Measurements from ENCODE around the gene C1orf216. TPM values are rescaled to one million over a fixed set of nuclear protein-coding genes. Genes with fewer than 3 reads are reported as not detected.
"Not testable (repeated sequence)": the region's sequence is repeated elsewhere in the genome, so short reads cannot be mapped to it uniquely, and the experiment has no call there.

C1orf216 gene
- total RNA-seq, 1 donor from 2014 or later = 25.3 TPM

GRCh38 chr1:35691080-35691479 lies 27.6 kb downstream of the C1orf216 start:
- Mint-ChIP-seq H3K27me3 (ENCODE audit: insufficient read depth) (peaks cover 27% of the 10 kb centered on the region), H3K4me3 (no peak overlapping the region), H3K9me3 (no peaks in the 10 kb centered on the region), H3K36me3 (ENCODE audit: low read depth) (no peaks in the 10 kb centered on the region), H3K27ac (no peak overlapping the region), H3K4me1 (ENCODE audit: low read depth) (no peaks in the 10 kb centered on the region)
- intact Hi-C loops (cut with micrococcal nuclease) = no loop called here
- DNase-seq (ENCODE audit: low spot score) = no peak

GRCh38 chr1:35690103-35690502 lies 28.6 kb downstream of the C1orf216 start:
- H3K9me3 Mint-ChIP-seq; DNase-seq (ENCODE audit: low spot score); H3K4me1 Mint-ChIP-seq (ENCODE audit: low read depth); H3K36me3 Mint-ChIP-seq (ENCODE audit: low read depth); H3K4me3 Mint-ChIP-seq; H3K27ac Mint-ChIP-seq; intact Hi-C loops (cut with micrococcal nuclease): not testable (repeated sequence)
- peaks cover 32% of the 10 kb centered on the region for H3K27me3 Mint-ChIP-seq (ENCODE audit: insufficient read depth)

- no peaks in the 10 kb centered on the region for H3K9me3 Mint-ChIP-seq
- DNase-seq (ENCODE audit: low spot score) = no peak
- no peaks in the 10 kb centered on the region for H3K36me3 Mint-ChIP-seq (ENCODE audit: low read depth)
- H3K4me1 Mint-ChIP-seq (ENCODE audit: low read depth) = no peaks in the 10 kb centered on the region
- no peak overlapping the region for H3K27ac Mint-ChIP-seq
- intact Hi-C loops (cut with micrococcal nuclease) = no loop called here
- no peak overlapping the region for H3K4me3 Mint-ChIP-seq
- peaks cover 33% of the 10 kb centered on the region for H3K27me3 Mint-ChIP-seq (ENCODE audit: insufficient read depth)
These were observed 30.5 kb downstream of the C1orf216 start for GRCh38 chr1:35688161-35688560.

- intact Hi-C loops (cut with micrococcal nuclease) = no loop called here
- Mint-ChIP-seq H3K27me3 (ENCODE audit: insufficient read depth) (peaks cover 18% of the 10 kb centered on the region), H3K36me3 (ENCODE audit: low read depth) (no peaks in the 10 kb centered on the region), H3K4me1 (ENCODE audit: low read depth) (no peaks in the 10 kb centered on the region), H3K9me3 (no peaks in the 10 kb centered on the region), H3K4me3 (no peak overlapping the region), H3K27ac (no peak overlapping the region)
- no peak for DNase-seq (ENCODE audit: low spot score)
These were observed 35.7 kb downstream of the C1orf216 start for GRCh38 chr1:35683012-35683411.

GRCh38 chr1:35680271-35680670 lies 38.4 kb downstream of the C1orf216 start:
- DNase-seq (ENCODE audit: low spot score) = no peak
- no peak overlapping the region for H3K4me3 Mint-ChIP-seq
- no peak overlapping the region for H3K27ac Mint-ChIP-seq
- H3K9me3 Mint-ChIP-seq = no peaks in the 10 kb centered on the region
- peaks cover 7% of the 10 kb centered on the region for H3K27me3 Mint-ChIP-seq (ENCODE audit: insufficient read depth)
- no peaks in the 10 kb centered on the region for H3K4me1 Mint-ChIP-seq (ENCODE audit: low read depth)
- intact Hi-C loops (cut with micrococcal nuclease) = no loop called here
- H3K36me3 Mint-ChIP-seq (ENCODE audit: low read depth) = no peaks in the 10 kb centered on the region

- H3K9me3 Mint-ChIP-seq = no peaks in the 10 kb centered on the region
- no peaks in the 10 kb centered on the region for H3K4me1 Mint-ChIP-seq (ENCODE audit: low read depth)
- no peak for DNase-seq (ENCODE audit: low spot score)
- H3K4me3 Mint-ChIP-seq = no peak overlapping the region
- H3K36me3 Mint-ChIP-seq (ENCODE audit: low read depth) = no peaks in the 10 kb centered on the region
- intact Hi-C loops (cut with micrococcal nuclease) = no loop called here
- H3K27me3 Mint-ChIP-seq (ENCODE audit: insufficient read depth) = peaks cover 13% of the 10 kb centered on the region
- H3K27ac Mint-ChIP-seq = no peak overlapping the region
These were observed 42.9 kb downstream of the C1orf216 start for GRCh38 chr1:35675773-35676172.

- Mint-ChIP-seq H3K4me3 (no peak overlapping the region), H3K27me3 (ENCODE audit: insufficient read depth) (peaks cover 16% of the 10 kb centered on the region), H3K27ac (no peak overlapping the region), H3K36me3 (ENCODE audit: low read depth) (no peaks in the 10 kb centered on the region), H3K9me3 (no peaks in the 10 kb centered on the region), H3K4me1 (ENCODE audit: low read depth) (no peaks in the 10 kb centered on the region)
- intact Hi-C loops (cut with micrococcal nuclease) = no loop called here
- DNase-seq (ENCODE audit: low spot score) = no peak
These were observed 44.6 kb downstream of the C1orf216 start for GRCh38 chr1:35674111-35674510.

- Mint-ChIP-seq H3K4me3 (no peak overlapping the region), H3K4me1 (ENCODE audit: low read depth) (no peaks in the 10 kb centered on the region), H3K9me3 (no peaks in the 10 kb centered on the region), H3K36me3 (ENCODE audit: low read depth) (no peaks in the 10 kb centered on the region), H3K27me3 (ENCODE audit: insufficient read depth) (peaks cover 20% of the 10 kb centered on the region), H3K27ac (no peak overlapping the region)
- no peak for DNase-seq (ENCODE audit: low spot score)
- intact Hi-C loops (cut with micrococcal nuclease) = no loop called here
These were observed 46.6 kb downstream of the C1orf216 start for GRCh38 chr1:35672116-35672515.

- H3K4me1 Mint-ChIP-seq (ENCODE audit: low read depth) = no peaks in the 10 kb centered on the region
- H3K27me3 Mint-ChIP-seq (ENCODE audit: insufficient read depth) = peaks cover 22% of the 10 kb centered on the region
- H3K27ac Mint-ChIP-seq = no peak overlapping the region
- H3K36me3 Mint-ChIP-seq (ENCODE audit: low read depth) = no peaks in the 10 kb centered on the region
- no peaks in the 10 kb centered on the region for H3K9me3 Mint-ChIP-seq
- DNase-seq (ENCODE audit: low spot score) = no peak
- H3K4me3 Mint-ChIP-seq = no peak overlapping the region
- intact Hi-C loops (cut with micrococcal nuclease) = no loop called here
These were observed 50.2 kb downstream of the C1orf216 start for GRCh38 chr1:35668506-35668905.

GRCh38 chr1:35666916-35667315 lies 51.8 kb downstream of the C1orf216 start:
- no peaks in the 10 kb centered on the region for H3K4me1 Mint-ChIP-seq (ENCODE audit: low read depth)
- intact Hi-C loops (cut with micrococcal nuclease) = no loop called here
- no peak overlapping the region for H3K27ac Mint-ChIP-seq
- peaks cover 21% of the 10 kb centered on the region for H3K27me3 Mint-ChIP-seq (ENCODE audit: insufficient read depth)
- H3K9me3 Mint-ChIP-seq = no peaks in the 10 kb centered on the region
- no peaks in the 10 kb centered on the region for H3K36me3 Mint-ChIP-seq (ENCODE audit: low read depth)
- no peak overlapping the region for H3K4me3 Mint-ChIP-seq
- no peak for DNase-seq (ENCODE audit: low spot score)

- Mint-ChIP-seq H3K27me3 (ENCODE audit: insufficient read depth) (peaks cover 18% of the 10 kb centered on the region), H3K27ac (no peak overlapping the region), H3K9me3 (no peaks in the 10 kb centered on the region), H3K4me3 (no peak overlapping the region), H3K4me1 (ENCODE audit: low read depth) (no peaks in the 10 kb centered on the region), H3K36me3 (ENCODE audit: low read depth) (no peaks in the 10 kb centered on the region)
- intact Hi-C loops (cut with micrococcal nuclease) = no loop called here
- no peak for DNase-seq (ENCODE audit: low spot score)
These were observed 52.5 kb downstream of the C1orf216 start for GRCh38 chr1:35666216-35666615.

Other genes with a start within 250 kb of the C1orf216 start
- gene KIAA0319L, start 161.5 kb downstream of the C1orf216 start, total RNA-seq = 42.5 and 43.6 TPM in 2 replicates
- 43.8 and 45.1 TPM in 2 replicates for gene NCDN, start 161.1 kb downstream of the C1orf216 start, total RNA-seq
- gene TFAP2E, start 145.6 kb downstream of the C1orf216 start, total RNA-seq = 0.47 TPM in 2 replicates
- gene PSMB2, start 77.4 kb downstream of the C1orf216 start, total RNA-seq = 125 and 126 TPM in 2 replicates
- gene CLSPN, start 51.1 kb upstream of the C1orf216 start, total RNA-seq = 53.0 and 53.1 TPM in 2 replicates
- 7.5 and 8.0 TPM in 2 replicates for gene AGO4, start 89.1 kb upstream of the C1orf216 start, total RNA-seq
- 39.0 and 39.5 TPM in 2 replicates for gene AGO1, start 164.3 kb upstream of the C1orf216 start, total RNA-seq
- gene AGO3, start 212.2 kb upstream of the C1orf216 start, total RNA-seq = 26.1 and 33.6 TPM in 2 replicates

All from activated T-helper 1 cell treated with anti-CD3 and anti-CD28 coated beads, Interleukin-12 subunit alpha, Interleukin-12 subunit beta, Interleukin-2, Interleukin-4 antibody, amounts not matched to agents 30 ng/mL and 10 ng/mL and 1 ng/mL, durations not matched to agents 14 hours and 24 hours and 36 hours (primary cell).